Spinal cord (tissue), 10 donors: ENCODE measurements around the gene PPP2R3B. TPM values are rescaled to one million over a fixed set of nuclear protein-coding genes. Genes with fewer than 3 reads are reported as not detected.
"Not testable (repeated sequence)": the region's sequence is repeated elsewhere in the genome, so short reads cannot be mapped to it uniquely, and the experiment has no call there.

ENCODE experiments used
- DNase-seq, 6 donors: peaks; one replicate each; pipeline versions ENCODE4 v3.0.0 to v3.0.0-alpha.2; 2013 to 2015; ENCODE audit warnings: low spot score in 6 of 6, low read depth in 4 of 6
- H3K27ac ChIP-seq: one replicate; pipeline ENCODE4 v1.5.1; 2013; ENCODE audit warnings: low read depth, low read length, control low read depth
- H3K27me3 ChIP-seq: one replicate; pipeline ENCODE4 v1.6.1; 2013; ENCODE audit warnings: low read length; ENCODE audit not compliant: control insufficient read depth, insufficient read depth
- H3K36me3 ChIP-seq: one replicate; pipeline ENCODE4 v1.6.1; 2013; ENCODE audit warnings: low read length; ENCODE audit not compliant: control insufficient read depth, insufficient read depth
- H3K4me1 ChIP-seq: one replicate; pipeline ENCODE4 v1.6.1; 2013; ENCODE audit warnings: low read length; ENCODE audit not compliant: control insufficient read depth, insufficient read depth
- H3K4me3 ChIP-seq: one replicate; pipeline ENCODE4 v1.5.1; 2013; ENCODE audit warnings: low read depth, low read length, control low read depth
- H3K9me3 ChIP-seq: one replicate; pipeline ENCODE4 v1.6.1; 2013; ENCODE audit warnings: low read length; ENCODE audit not compliant: control insufficient read depth, insufficient read depth
- WGBS: methylation state at CpG from one replicate; pipeline ENCODE4 v1.1.5; 2013; ENCODE audit warnings: missing lambda C conversion rate; ENCODE audit not compliant: insufficient coverage; 5-methylcytosine and 5-hydroxymethylcytosine counted together
- polyA plus RNA-seq, 2 donors: library from polyadenylated mRNA; unstranded; fragments of 120-200 nt; gene quantifications; one replicate each; pipeline ENCODE4 v1.2.1, GENCODE V29; 2013; ENCODE audit not compliant: insufficient read length in 2 of 2
- total RNA-seq, 2 donors: library from RNA; depleted of rRNA in 1 of 2; stranded (reverse); fragments of 120-200 nt in 1 of 2; fragments of >200 nt in 1 of 2; gene quantifications; one replicate each; pipeline versions ENCODE4 v1.2.3 to v1.2.4, GENCODE V29; 2013 to 2014
- donor health status: healthy.

The PPP2R3B gene
- total and polyA plus RNA-seq, 4 donors, result 30.8 to 134 (median 75.3) TPM

GRCh38 chrX:310621-311155 lies 76.0 kb downstream of the PPP2R3B start:
- Histone ChIP-seq H3K4me1 (no peaks in the 10 kb centered on the region), H3K27ac (no peak overlapping the region), H3K27me3 (no peaks in the 10 kb centered on the region), H3K4me3 (no peak overlapping the region), H3K36me3 (peaks cover 85% of the 10 kb centered on the region), H3K9me3 (no peaks in the 10 kb centered on the region)
- no peak for DNase-seq
- 93% methylated on average over 25 of the region's 25 CpGs for WGBS

- Histone ChIP-seq H3K9me3 (no peaks in the 10 kb centered on the region), H3K4me3 (no peak overlapping the region), H3K4me1 (no peaks in the 10 kb centered on the region), H3K27me3 (no peaks in the 10 kb centered on the region), H3K27ac (no peak overlapping the region), H3K36me3 (peaks cover 83% of the 10 kb centered on the region)
- DNase-seq, result no peak
- 92% methylated on average over 25 of the region's 30 CpGs for WGBS
Observed at GRCh38 chrX:308821-309520, 77.7 kb downstream of the PPP2R3B start.

- no peak for DNase-seq
- Histone ChIP-seq H3K9me3 (no peaks in the 10 kb centered on the region), H3K4me1 (no peaks in the 10 kb centered on the region), H3K36me3 (peaks cover 82% of the 10 kb centered on the region), H3K27ac (no peak overlapping the region), H3K27me3 (no peaks in the 10 kb centered on the region), H3K4me3 (no peak overlapping the region)
- WGBS, result 98% methylated on average over 58 of the region's 58 CpGs
Observed at GRCh38 chrX:307261-308111, 79.2 kb downstream of the PPP2R3B start.

GRCh38 chrX:306614-307251 lies 80.0 kb downstream of the PPP2R3B start:
- not testable (repeated sequence) for H3K9me3 ChIP-seq, H3K27ac ChIP-seq, DNase-seq, H3K27me3 ChIP-seq, H3K4me1 ChIP-seq, H3K4me3 ChIP-seq
- WGBS, result 92% methylated on average over 3 of the region's 3 CpGs
- H3K36me3 ChIP-seq, result peaks cover 82% of the 10 kb centered on the region

- H3K36me3 ChIP-seq, result peaks cover 82% of the 10 kb centered on the region
- H3K9me3 ChIP-seq, H3K27me3 ChIP-seq, H3K4me1 ChIP-seq, H3K27ac ChIP-seq, H3K4me3 ChIP-seq, DNase-seq: not testable (repeated sequence)
- WGBS, result 100% methylated on average over 9 of the region's 12 CpGs
Observed at GRCh38 chrX:305781-306613, 80.7 kb downstream of the PPP2R3B start.

GRCh38 chrX:302975-303374 lies 83.7 kb downstream of the PPP2R3B start:
- no peak for DNase-seq
- Histone ChIP-seq H3K4me3 (no peak overlapping the region), H3K4me1 (no peaks in the 10 kb centered on the region), H3K36me3 (peaks cover 79% of the 10 kb centered on the region), H3K9me3 (no peaks in the 10 kb centered on the region), H3K27ac (no peak overlapping the region), H3K27me3 (no peaks in the 10 kb centered on the region)
- over 99% methylated on average over 14 of the region's 19 CpGs for WGBS

GRCh38 chrX:300334-300733 lies 86.4 kb downstream of the PPP2R3B start:
- H3K36me3 ChIP-seq, result peaks cover 73% of the 10 kb centered on the region
- H3K9me3 ChIP-seq, result no peaks in the 10 kb centered on the region
- no CpG with 5 or more reads among the region's 8 CpGs for WGBS
- H3K4me1 ChIP-seq, result no peaks in the 10 kb centered on the region
- H3K4me3 ChIP-seq, result no peak overlapping the region
- no peak for DNase-seq
- H3K27me3 ChIP-seq, result no peaks in the 10 kb centered on the region
- no peak overlapping the region for H3K27ac ChIP-seq

GRCh38 chrX:298993-299392 lies 87.7 kb downstream of the PPP2R3B start:
- Histone ChIP-seq H3K27me3 (no peaks in the 10 kb centered on the region), H3K4me3 (no peak overlapping the region), H3K27ac (no peak overlapping the region), H3K9me3 (no peaks in the 10 kb centered on the region), H3K4me1 (no peaks in the 10 kb centered on the region), H3K36me3 (peaks cover 73% of the 10 kb centered on the region)
- WGBS, result 97% methylated on average over 31 of the region's 36 CpGs
- no peak for DNase-seq

GRCh38 chrX:295136-295535 lies 91.6 kb downstream of the PPP2R3B start:
- 98% methylated on average over 13 of the region's 21 CpGs for WGBS
- Histone ChIP-seq H3K9me3 (no peaks in the 10 kb centered on the region), H3K4me3 (no peak overlapping the region), H3K36me3 (peaks cover 75% of the 10 kb centered on the region), H3K4me1 (no peaks in the 10 kb centered on the region), H3K27me3 (no peaks in the 10 kb centered on the region), H3K27ac (no peak overlapping the region)
- DNase-seq, result no peak
